Islet of Langerhans (tissue), 1 donor: ENCODE measurements around the gene FIBIN.
"Not testable (repeated sequence)": the region's sequence is repeated elsewhere in the genome, so short reads cannot be mapped to it uniquely, and the experiment has no call there.

ENCODE experiments used
- FAIRE-seq: peaks from one replicate; lab custom pipeline; 2011; peaks lifted over from hg19 to GRCh38; lab: Jason Lieb, UNC

FIBIN gene

GRCh38 chr11:26977209-26977608 lies 16.7 kb upstream of the FIBIN start:
- FAIRE-seq, result not testable (repeated sequence)

GRCh38 chr11:26983645-26984044 lies 10.3 kb upstream of the FIBIN start:
- FAIRE-seq, result no peak

GRCh38 chr11:26985470-26985869 lies 8.4 kb upstream of the FIBIN start:
- no peak for FAIRE-seq

- no peak for FAIRE-seq
Measured at GRCh38 chr11:26985943-26986342, 8.0 kb upstream of the FIBIN start.

GRCh38 chr11:26987272-26987671 lies 6.6 kb upstream of the FIBIN start:
- no peak for FAIRE-seq

GRCh38 chr11:26987731-26988130 lies 6.2 kb upstream of the FIBIN start:
- FAIRE-seq, result no peak

- FAIRE-seq, result no peak
Measured at GRCh38 chr11:26992031-26992541, 1.8 kb upstream of the FIBIN start.

- no peak for FAIRE-seq
Measured at GRCh38 chr11:26994631-26995095, 751 bp downstream of the FIBIN start.

GRCh38 chr11:26995701-26996460 lies 2.0 kb downstream of the FIBIN start:
- no peak for FAIRE-seq

- no peak for FAIRE-seq
Measured at GRCh38 chr11:26997378-26997777, 3.5 kb downstream of the FIBIN start.

- not testable (repeated sequence) for FAIRE-seq
Measured at GRCh38 chr11:27001136-27001730, 7.3 kb downstream of the FIBIN start.

GRCh38 chr11:27002431-27002830 lies 8.5 kb downstream of the FIBIN start:
- FAIRE-seq, result no peak

- no peak for FAIRE-seq
Measured at GRCh38 chr11:27002838-27003237, 8.9 kb downstream of the FIBIN start.

GRCh38 chr11:27004103-27004502 lies 10.2 kb downstream of the FIBIN start:
- no peak for FAIRE-seq

GRCh38 chr11:27008811-27009535 lies 15.1 kb downstream of the FIBIN start:
- FAIRE-seq, result no peak

- no peak for FAIRE-seq
Measured at GRCh38 chr11:27011560-27012233, 17.8 kb downstream of the FIBIN start.

GRCh38 chr11:27012234-27012921 lies 18.5 kb downstream of the FIBIN start:
- FAIRE-seq, result no peak

- no peak for FAIRE-seq
Measured at GRCh38 chr11:27013781-27014361, 20.0 kb downstream of the FIBIN start.

- no peak for FAIRE-seq
Measured at GRCh38 chr11:27018902-27019529, 25.1 kb downstream of the FIBIN start.

- FAIRE-seq, result no peak
Measured at GRCh38 chr11:27020751-27021150, 26.8 kb downstream of the FIBIN start.

GRCh38 chr11:27022659-27023251 lies 28.8 kb downstream of the FIBIN start:
- no peak for FAIRE-seq
